Mononuclear cell (primary cell): ENCODE measurements around the gene STARD6. TPM values are rescaled to one million over a fixed set of nuclear protein-coding genes. Genes with fewer than 3 reads are reported as not detected.
"Not testable (repeated sequence)": the region's sequence is repeated elsewhere in the genome, so short reads cannot be mapped to it uniquely, and the experiment has no call there.

Experiments used
- H3K27me3 ChIP-seq: 2 replicates; pipeline ENCODE4 v1.6.0; 2011; ENCODE audit warnings: low read length, control low read depth; ENCODE audit not compliant: insufficient read depth
- H3K4me1 ChIP-seq: 2 replicates; pipeline ENCODE4 v1.5.1; 2011; ENCODE audit warnings: mild to moderate bottlenecking, low read length, control low read depth; ENCODE audit not compliant: insufficient read depth
- H3K4me3 ChIP-seq: 2 replicates; pipeline ENCODE4 v1.5.1; 2011; ENCODE audit warnings: mild to moderate bottlenecking, low read length, moderate library complexity
- H3K9me3 ChIP-seq: 2 replicates; pipeline ENCODE4 v1.5.1; 2011; ENCODE audit warnings: low read depth, mild to moderate bottlenecking, control low read depth, low read length
- total RNA-seq: library from RNA; depleted of rRNA; stranded (reverse); fragments of >200 nt; gene quantifications from one replicate; pipeline ENCODE4 v1.2.3, GENCODE V29; 2012

Gene STARD6, protein sequence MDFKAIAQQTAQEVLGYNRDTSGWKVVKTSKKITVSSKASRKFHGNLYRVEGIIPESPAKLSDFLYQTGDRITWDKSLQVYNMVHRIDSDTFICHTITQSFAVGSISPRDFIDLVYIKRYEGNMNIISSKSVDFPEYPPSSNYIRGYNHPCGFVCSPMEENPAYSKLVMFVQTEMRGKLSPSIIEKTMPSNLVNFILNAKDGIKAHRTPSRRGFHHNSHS
- not detected for total RNA-seq

- no peaks in the 10 kb centered on the region for H3K27me3 ChIP-seq
- H3K9me3 ChIP-seq: no peaks in the 10 kb centered on the region
- H3K4me3 ChIP-seq: peak within 1 kb of the TSS; percentile 74
- peaks cover 11% of the 10 kb centered on the region for H3K4me1 ChIP-seq
These were observed at the start of gene STARD6, which contains the start of gene C18orf54 for GRCh38 chr18:54357660-54358494. Gene STARD6 (minus strand): TSS chr18:54357858. CDS start chr18:54354573, 3,285 bp downstream. Gene C18orf54 (plus strand): TSS chr18:54357906. CDS start chr18:54360573, 2,667 bp downstream.

DNA sequence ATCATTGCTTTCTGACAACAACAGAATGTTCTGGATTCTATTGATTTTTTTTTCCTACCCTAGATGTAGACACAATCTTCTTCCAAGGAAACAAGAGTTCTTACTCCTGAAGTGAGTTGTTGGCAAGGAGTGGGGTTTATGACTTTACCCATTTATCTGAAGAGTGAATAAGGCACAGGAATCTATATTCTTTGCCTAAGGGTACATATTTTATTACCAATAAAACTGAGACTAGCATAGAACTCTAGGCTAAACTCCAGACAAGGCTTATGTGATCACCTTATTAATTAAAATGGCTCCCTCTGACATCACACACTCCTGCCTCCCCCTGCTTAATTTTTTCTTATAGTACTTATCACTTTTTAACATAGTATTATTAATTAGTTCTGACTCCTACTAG, 47.6 kb upstream of the STARD6 start:
- Histone ChIP-seq H3K9me3 (no peaks in the 10 kb centered on the region), H3K4me1 (no peaks in the 10 kb centered on the region), H3K27me3 (peaks cover 5% of the 10 kb centered on the region), H3K4me3 (no peak overlapping the region)

DNA sequence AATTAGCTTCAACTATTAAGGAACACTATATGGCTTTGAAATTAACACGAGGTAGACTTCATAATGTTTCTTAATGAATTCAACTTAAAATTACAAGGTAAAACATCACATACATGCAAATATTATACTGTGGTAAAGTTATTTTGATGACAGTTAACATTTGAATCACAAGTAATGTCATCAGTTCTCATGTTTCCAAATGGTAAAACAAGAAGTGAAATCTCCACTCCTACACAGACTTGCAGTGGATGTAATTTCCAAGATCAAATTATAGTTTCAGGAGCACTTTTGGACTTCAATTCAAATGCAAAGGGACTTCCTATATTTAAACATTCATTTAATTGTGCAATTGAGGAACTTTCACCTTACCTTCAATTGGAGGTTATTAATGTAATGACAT, 39.1 kb upstream of the STARD6 start:
- Histone ChIP-seq H3K4me3 (no peak overlapping the region), H3K4me1 (no peaks in the 10 kb centered on the region), H3K27me3 (no peaks in the 10 kb centered on the region), H3K9me3 (no peaks in the 10 kb centered on the region)

DNA sequence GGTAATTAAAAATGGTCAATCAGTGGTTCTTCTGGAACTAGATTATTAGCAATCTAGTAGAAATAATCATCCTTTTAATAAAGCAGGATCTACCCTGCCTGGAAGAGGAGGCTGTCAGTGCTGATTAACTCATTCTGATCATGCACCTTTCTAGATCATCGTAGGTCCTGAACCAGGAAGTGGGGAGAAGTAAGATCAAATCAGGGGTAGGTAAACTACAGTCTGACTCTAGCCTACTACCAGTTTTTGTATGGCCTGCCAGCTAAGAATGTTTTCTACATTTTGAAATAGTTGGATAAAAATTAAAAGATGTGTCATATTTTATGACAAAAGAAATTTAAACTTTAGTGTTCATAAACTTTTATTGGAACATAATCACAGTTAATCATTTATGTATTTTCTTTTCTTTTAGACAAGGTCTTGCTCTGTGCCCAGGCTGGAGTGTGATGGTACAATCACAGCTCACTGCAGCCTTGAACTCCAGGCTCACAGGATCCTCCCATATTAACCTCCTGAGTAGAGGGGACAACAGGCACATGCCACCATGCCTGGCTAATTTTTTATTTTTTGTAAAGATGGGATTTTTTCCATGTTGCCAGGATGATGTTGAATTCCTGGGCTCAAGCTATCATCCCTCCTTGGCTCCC, 36.1 kb upstream of the STARD6 start:
- H3K4me1 ChIP-seq: peaks cover 7% of the 10 kb centered on the region
- H3K27me3 ChIP-seq: no peaks in the 10 kb centered on the region
- H3K4me3 ChIP-seq: no peak overlapping the region
- H3K9me3 ChIP-seq: no peaks in the 10 kb centered on the region

DNA sequence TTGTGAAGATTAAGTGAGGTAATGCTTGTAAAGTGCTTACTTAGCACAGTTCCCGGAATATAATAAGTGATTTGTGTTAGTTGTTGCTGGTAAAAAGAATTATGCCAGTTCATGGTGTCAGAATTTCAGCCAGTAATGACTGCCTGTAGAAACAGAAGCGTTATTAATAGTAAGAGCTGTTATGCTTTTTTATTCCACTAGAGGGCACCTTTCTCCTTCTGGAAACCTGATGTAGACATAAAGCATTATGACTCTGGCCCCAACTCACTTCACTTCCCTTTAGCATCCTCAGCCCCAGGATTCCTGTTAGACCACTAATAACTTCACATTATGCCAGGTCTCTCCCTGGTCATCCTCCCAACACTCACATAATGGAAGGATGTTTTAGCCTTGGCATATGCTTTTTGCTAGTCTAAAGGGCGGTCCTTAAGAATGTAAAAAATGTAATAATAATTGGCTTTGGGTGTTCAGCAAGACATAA, 34.9 kb upstream of the STARD6 start:
- Histone ChIP-seq H3K9me3 (no peaks in the 10 kb centered on the region), H3K4me3 (no peak overlapping the region), H3K27me3 (no peaks in the 10 kb centered on the region), H3K4me1 (peaks cover 19% of the 10 kb centered on the region)

DNA sequence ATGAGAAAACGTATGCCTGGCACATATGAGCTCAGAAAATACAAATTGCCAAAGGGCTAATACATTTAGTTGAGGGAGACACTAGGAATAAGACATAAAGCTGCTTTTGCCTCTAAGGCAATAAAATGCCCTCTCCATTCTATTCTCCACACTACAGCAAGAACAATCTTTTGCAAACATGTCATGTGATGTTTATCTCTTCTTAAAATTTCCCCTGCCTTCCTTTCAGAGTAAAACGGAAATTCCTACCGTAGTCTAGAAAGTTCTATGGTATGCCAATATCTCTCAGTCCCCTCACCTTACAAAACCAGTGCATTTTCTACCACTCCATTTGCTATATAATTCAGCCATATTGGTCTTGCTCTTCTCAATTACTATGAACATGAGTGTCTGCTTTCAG, 33.2 kb upstream of the STARD6 start:
- Histone ChIP-seq H3K27me3 (no peaks in the 10 kb centered on the region), H3K9me3 (no peaks in the 10 kb centered on the region), H3K4me1 (peaks cover 19% of the 10 kb centered on the region), H3K4me3 (no peak overlapping the region)

DNA sequence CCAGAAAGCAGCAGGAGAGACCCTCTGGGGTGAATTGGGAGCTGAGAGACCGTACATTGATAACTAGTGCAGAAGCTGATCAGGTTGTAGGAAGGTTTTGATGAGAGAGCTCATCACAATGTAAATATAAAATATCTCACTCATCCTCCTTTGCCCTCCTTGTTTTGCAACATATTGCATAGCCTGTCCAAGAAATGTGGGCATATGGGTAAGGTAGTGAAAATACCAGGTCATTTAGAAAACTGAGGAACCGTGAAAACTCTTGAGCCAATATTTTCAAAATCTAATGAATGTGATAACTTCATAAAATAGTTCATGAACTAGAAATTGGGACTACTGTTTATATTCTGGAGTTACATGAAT, 31.5 kb upstream of the STARD6 start:
- H3K27me3 ChIP-seq: no peaks in the 10 kb centered on the region
- no peaks in the 10 kb centered on the region for H3K9me3 ChIP-seq
- H3K4me1 ChIP-seq: peaks cover 19% of the 10 kb centered on the region
- no peak overlapping the region for H3K4me3 ChIP-seq

DNA sequence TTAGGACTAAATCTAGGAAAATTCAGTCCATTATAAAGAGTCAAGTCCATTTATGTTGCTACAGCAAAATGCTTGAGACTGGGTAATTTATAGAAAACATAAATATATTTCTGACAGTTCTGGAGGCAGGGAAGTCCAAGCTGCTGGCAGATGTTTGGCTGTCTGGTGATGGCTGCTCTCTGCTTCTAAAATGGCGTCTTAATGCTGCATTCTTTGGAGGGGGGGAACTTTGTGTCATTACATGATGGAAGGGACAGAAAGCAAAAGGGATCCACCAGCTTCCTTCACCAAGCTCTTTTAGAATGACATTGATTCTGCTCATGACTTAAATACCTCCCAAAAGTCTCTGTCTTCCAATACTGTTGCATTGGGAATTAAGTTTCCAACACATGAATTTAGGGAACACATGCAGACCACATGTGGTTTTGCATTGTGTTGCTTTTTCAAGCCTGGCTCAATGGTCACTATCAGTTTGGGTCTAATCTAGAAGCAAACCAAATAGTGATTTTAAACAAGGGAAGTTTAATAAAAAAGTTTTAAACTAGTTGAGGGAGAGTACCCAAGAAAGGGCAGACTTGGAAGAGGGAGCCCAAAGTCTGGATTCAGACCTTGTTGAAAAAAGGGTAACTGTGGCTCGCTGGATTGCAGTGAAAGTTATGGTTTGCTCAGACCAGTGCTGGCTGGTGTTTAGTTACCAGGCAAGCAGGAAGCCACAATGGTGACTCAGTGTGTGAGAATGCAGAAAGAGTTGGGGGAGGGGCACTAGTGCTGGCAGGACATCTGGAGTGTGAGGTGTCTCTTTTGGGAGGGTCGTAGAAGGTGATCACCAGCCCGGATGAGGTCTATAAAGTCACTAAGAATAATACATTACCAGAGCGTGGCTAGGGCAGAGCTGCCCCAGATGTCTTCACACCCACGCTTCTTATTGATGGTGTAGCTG, 30.8 kb upstream of the STARD6 start:
- peaks cover 19% of the 10 kb centered on the region for H3K4me1 ChIP-seq
- no peak overlapping the region for H3K4me3 ChIP-seq
- no peaks in the 10 kb centered on the region for H3K27me3 ChIP-seq
- no peaks in the 10 kb centered on the region for H3K9me3 ChIP-seq

GRCh38 chr18:54387631-54388030, 30.0 kb upstream of the STARD6 start:
- Histone ChIP-seq H3K4me1 (peaks cover 19% of the 10 kb centered on the region), H3K4me3 (no peak overlapping the region), H3K9me3 (no peaks in the 10 kb centered on the region), H3K27me3 (no peaks in the 10 kb centered on the region)

GRCh38 chr18:54386800-54387495, 29.3 kb upstream of the STARD6 start:
- H3K4me1 ChIP-seq: peaks cover 19% of the 10 kb centered on the region
- H3K27me3 ChIP-seq, H3K4me3 ChIP-seq, H3K9me3 ChIP-seq: not testable (repeated sequence)

- no peaks in the 10 kb centered on the region for H3K9me3 ChIP-seq
- peaks cover 19% of the 10 kb centered on the region for H3K4me1 ChIP-seq
- H3K4me3 ChIP-seq: no peak overlapping the region
- no peaks in the 10 kb centered on the region for H3K27me3 ChIP-seq
These were observed 28.4 kb upstream of the STARD6 start for GRCh38 chr18:54386043-54386442.

GRCh38 chr18:54382733-54383252, 25.1 kb upstream of the STARD6 start:
- H3K4me3 ChIP-seq: no peak overlapping the region
- H3K27me3 ChIP-seq: no peaks in the 10 kb centered on the region
- H3K4me1 ChIP-seq: peaks cover 2% of the 10 kb centered on the region
- no peaks in the 10 kb centered on the region for H3K9me3 ChIP-seq

DNA sequence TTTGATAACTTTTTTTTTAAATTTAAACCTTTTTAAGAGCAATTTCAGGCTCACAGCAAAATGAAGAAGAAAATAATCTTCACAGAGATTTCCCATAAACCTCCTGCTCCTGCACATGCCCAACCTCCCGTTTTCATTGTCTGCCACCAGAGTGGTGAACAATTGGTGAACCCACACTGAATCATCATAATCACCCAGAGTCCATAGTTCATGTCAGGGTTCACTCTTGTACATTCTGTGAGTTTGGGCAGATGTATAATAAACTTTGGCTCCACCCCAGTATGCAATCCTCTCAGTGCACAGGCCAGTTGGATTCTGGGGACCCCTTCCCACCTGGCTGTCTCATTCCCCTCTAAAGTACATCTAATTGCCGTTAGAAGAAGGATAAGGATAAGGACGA, 24.4 kb upstream of the STARD6 start:
- Histone ChIP-seq H3K27me3 (no peaks in the 10 kb centered on the region), H3K9me3 (no peaks in the 10 kb centered on the region), H3K4me1 (no peaks in the 10 kb centered on the region)

GRCh38 chr18:54381640-54382039, 24.0 kb upstream of the STARD6 start:
- Histone ChIP-seq H3K4me3 (no peak overlapping the region), H3K27me3 (no peaks in the 10 kb centered on the region), H3K4me1 (no peaks in the 10 kb centered on the region), H3K9me3 (no peaks in the 10 kb centered on the region)

More for the DNA sequence above, 24.4 kb upstream of the STARD6 start:
- no peak overlapping the region for H3K4me3 ChIP-seq
